ENCODE measurements around the gene GAL3ST2. TPM values are rescaled to one million over a fixed set of nuclear protein-coding genes. Genes with fewer than 3 reads are reported as not detected.

The GAL3ST2 gene
- total and polyA plus RNA-seq, 7 donors: 0.14 to 0.16 TPM; not detected in 5

DNA sequence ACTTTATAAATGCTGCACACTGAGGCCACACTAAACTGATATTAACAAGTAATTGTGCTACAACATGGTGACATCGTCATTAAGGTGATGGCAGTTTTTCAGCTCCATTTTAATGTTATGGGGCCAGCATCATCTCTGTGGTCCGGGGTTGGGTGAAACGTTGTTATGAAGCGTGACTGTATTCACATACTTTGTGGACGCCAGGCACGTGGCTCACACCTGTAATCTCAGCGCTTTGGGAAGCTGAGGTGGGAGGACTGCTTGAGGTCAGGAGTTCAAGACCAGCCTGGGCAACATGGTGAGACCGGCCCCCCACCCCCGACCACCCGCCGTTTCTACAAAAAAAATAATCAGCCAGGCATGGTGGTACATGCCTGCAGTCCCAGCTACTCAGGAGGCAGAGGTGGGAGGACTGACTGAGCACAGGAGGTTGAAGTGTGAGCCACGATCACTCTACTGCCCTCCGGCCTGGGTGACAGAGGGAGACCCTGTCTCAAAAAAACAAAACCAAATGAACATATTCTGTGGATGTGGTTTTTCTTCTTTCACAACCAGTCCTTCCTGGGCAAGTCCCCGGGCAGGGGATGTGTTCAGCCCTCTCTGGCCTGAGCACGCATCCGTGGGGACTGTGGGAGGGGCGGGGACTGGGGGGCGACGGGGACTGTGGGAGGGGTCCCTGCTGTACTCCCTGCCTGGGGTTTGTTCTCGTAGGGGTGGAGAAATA, 12.9 kb upstream of the GAL3ST2 start:
- Histone ChIP-seq H3K27ac (no peak overlapping the region), H3K36me3 (ENCODE audit: insufficient read depth in 1 of 2, low read depth in 1 of 2) (peaks cover 3 to 23% of the 10 kb centered on the region in 2 donors), H3K27me3 (ENCODE audit: insufficient read depth in 3 of 3, low read length in 2 of 3) (no peaks in the 10 kb centered on the region), H3K4me1 (no peaks in the 10 kb centered on the region), H3K4me3 (no peak overlapping the region), H3K9me3 (no peaks in the 10 kb centered on the region)
- TF ChIP-seq, protein P1, sequence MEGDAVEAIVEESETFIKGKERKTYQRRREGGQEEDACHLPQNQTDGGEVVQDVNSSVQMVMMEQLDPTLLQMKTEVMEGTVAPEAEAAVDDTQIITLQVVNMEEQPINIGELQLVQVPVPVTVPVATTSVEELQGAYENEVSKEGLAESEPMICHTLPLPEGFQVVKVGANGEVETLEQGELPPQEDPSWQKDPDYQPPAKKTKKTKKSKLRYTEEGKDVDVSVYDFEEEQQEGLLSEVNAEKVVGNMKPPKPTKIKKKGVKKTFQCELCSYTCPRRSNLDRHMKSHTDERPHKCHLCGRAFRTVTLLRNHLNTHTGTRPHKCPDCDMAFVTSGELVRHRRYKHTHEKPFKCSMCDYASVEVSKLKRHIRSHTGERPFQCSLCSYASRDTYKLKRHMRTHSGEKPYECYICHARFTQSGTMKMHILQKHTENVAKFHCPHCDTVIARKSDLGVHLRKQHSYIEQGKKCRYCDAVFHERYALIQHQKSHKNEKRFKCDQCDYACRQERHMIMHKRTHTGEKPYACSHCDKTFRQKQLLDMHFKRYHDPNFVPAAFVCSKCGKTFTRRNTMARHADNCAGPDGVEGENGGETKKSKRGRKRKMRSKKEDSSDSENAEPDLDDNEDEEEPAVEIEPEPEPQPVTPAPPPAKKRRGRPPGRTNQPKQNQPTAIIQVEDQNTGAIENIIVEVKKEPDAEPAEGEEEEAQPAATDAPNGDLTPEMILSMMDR (IDR thresholded peaks at IDR 0.05): no peak
- 75 to 79% (median 78%) methylated on average over 20 of the region's 20 CpGs for WGBS, 3 donors
- intact Hi-C loops (cut with DNase I): no loop called here
- DNase-seq (no peak), ATAC-seq (no peak)

DNA sequence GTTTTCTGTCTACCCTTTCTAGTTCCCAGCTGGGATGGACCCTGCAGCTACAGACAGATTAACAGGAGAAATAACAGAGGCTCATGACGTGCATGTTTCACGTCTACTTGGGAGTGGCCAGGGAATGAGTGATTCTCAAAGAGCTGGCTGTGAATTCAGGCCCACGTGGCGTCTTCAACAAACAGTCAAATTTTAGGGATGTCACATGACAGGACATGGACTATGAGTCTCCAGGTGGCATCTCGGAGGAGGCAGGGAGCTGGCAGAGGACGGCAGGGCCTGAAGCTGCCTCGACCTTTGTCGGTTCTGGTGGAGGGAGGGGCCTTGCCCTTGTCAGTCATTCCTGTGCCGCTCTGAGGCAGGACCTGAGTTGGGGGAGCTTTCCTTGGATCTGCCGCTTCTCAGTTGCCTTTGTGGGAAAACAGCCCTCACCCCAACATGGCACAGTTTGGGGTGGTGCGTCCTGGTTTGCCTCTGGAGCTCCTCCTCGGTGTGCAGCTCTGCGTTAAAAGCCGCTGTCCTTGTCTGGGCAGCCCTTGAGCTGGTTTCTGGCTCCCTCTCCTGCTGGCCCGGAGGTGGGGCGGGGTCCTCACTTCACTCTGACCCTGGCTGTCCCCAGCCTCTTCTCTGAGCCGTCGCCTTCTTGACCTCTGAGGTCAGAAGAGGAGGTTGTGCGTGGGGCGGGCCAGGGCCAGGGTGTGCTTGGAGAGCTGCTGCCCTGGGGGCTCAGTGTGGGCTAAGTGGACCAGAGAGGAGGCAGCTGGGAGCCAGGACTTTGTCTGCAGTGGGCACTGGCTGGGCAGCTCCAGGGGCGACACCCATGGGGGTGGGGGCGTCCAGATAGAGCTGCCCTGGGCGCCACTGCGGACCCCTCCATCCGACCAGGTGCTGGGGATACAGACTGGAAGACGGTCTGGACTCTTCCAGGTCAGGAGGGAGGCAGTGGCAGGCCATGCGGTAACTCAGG, 12.1 kb upstream of the GAL3ST2 start:
- Histone ChIP-seq H3K4me1 (no peaks in the 10 kb centered on the region), H3K36me3 (ENCODE audit: insufficient read depth in 1 of 2, low read depth in 1 of 2) (peaks cover under 1 to 15% of the 10 kb centered on the region in 2 donors), H3K27ac (no peak overlapping the region), H3K4me3 (no peak overlapping the region), H3K27me3 (ENCODE audit: insufficient read depth in 3 of 3, low read length in 2 of 3) (no peaks in the 10 kb centered on the region), H3K9me3 (no peaks in the 10 kb centered on the region)
- no peak for DNase-seq
- WGBS, 3 donors: 86 to 87% (median 87%) methylated on average over 27 of the region's 27 CpGs
- ATAC-seq: no peak
- TF ChIP-seq, protein P1 (IDR thresholded peaks at IDR 0.05): no peak
- intact Hi-C loops (cut with DNase I): no loop called here

DNA sequence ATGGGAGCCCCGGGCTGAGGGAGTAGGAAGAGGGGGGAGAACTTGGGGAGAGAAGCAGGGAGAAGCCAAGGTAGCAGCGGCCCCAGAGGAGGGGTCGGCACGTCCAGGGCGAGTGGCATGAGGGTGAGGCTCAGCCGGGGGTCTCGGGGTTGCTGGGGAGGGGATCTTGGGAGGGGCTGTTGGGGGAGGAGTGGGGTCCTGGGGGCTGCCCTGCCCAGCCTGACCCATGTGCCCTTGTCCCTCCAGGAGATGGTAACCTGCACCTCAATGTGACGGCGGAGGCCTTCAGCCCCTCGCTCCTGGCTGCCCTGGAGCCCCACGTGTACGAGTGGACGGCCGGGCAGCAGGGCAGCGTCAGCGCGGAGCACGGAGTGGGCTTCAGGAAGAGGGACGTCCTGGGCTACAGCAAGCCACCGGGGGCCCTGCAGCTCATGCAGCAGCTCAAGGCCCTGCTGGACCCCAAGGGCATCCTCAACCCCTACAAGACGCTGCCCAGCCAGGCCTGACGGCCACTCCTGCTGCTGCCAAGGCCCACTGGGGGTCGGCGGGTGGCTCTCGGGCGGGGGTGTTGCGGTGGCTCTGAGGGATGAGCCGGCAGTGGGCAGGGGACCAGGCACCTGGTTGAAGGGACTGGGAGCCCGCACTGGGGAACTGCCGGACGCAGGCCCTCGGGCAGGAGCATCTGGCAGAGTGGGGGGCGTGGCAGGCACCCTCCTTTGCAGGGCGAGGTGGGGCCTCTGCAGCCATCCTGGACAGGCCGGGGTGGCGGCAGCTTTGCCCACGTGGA, 9.0 kb upstream of the GAL3ST2 start:
- Histone ChIP-seq H3K9me3 (no peaks in the 10 kb centered on the region), H3K27me3 (ENCODE audit: insufficient read depth in 3 of 3, low read length in 2 of 3) (no peaks in the 10 kb centered on the region), H3K27ac (no peak overlapping the region), H3K4me3 (no peak overlapping the region), H3K36me3 (ENCODE audit: insufficient read depth in 1 of 2, low read depth in 1 of 2) (no peaks in the 10 kb centered on the region), H3K4me1 (peaks cover 10% of the 10 kb centered on the region)
- ATAC-seq (no peak), DNase-seq (no peak)
- 83 to 90% (median 89%) methylated on average over 29 to 37 of the region's 37 CpGs for WGBS, 3 donors
- intact Hi-C loops (cut with DNase I): no loop called here
- TF ChIP-seq, protein P1 (IDR thresholded peaks at IDR 0.05): no peak

DNA sequence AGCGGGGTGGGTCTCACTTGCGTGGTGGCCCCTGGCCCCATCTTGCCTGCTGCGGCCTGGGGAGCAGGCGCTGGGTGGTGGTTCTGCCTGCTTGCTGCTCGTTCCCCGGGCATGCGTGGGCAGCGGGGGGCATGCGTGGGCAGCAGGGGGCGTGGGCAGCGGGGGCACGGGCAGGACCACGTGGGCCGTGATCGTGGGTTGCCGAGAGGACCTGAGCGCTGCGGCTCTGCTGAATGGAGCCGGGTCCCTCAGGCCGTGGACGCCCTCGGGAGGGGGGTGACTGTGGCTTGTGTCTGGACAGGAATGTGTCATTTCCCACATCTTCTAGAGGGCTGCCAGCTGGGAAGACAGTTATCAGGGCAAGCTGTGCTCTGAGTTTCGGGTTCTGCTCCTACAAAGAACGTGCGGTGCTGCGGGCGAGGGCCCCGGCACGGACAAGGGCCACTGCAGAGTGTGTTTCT, 8.3 kb upstream of the GAL3ST2 start:
- H3K4me3 ChIP-seq: no peak overlapping the region
- no peak overlapping the region for H3K27ac ChIP-seq
- H3K9me3 ChIP-seq: no peaks in the 10 kb centered on the region
- H3K27me3 ChIP-seq (ENCODE audit: insufficient read depth in 3 of 3, low read length in 2 of 3): no peaks in the 10 kb centered on the region
- no peak for ATAC-seq
- TF ChIP-seq, protein P1 (IDR thresholded peaks at IDR 0.05): no peak
- 84 to 91% (median 87%) methylated on average over 25 to 29 of the region's 29 CpGs for WGBS, 3 donors
- H3K4me1 ChIP-seq: peaks cover 10% of the 10 kb centered on the region
- H3K36me3 ChIP-seq (ENCODE audit: insufficient read depth in 1 of 2, low read depth in 1 of 2): no peaks in the 10 kb centered on the region
- intact Hi-C loops (cut with DNase I): no loop called here
- no peak for DNase-seq

Data from psoas muscle (tissue), 8 donors.